ENCODE results near the gene PIKFYVE.
"Not testable (repeated sequence)": the region's sequence is repeated elsewhere in the genome, so short reads cannot be mapped to it uniquely, and the experiment has no call there.

The PIKFYVE gene

DNA sequence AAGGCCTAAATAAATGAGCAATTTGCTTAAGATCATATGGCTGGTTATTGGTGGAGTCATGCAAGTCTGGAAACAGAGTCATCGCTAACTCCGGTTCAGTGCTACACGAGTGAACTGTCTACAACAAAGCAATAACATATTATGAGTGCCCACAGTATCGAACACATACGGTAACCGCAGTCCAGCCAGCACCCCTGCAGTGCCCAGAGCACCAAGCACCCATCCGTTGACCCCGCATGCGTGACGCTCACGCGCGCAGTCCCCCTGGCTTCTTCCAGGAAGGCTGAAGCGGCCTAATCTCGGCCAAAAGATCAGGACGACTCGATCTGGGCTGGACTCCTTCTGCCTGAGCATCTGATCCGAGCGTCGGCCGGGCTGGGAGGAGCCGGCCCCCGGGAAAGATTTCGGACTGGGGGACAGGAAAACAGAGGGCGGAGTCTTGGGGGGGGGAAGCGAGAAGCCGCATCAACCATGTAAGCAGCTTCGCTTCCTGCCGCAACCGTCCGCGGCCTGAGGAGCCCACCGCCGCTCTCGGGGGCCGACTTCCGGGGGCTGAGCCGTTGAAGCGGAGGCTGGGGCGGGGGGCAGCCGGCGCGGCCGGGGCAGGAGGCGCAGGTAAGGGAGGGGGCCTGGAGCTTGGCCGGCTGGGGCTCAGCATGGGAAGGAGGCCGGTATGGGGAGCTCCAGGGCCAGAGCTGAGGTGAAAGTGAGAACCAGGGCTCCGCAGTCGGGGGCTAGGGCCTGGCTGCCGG lies at the start of gene PIKFYVE:
Gene PIKFYVE (plus strand): TSS at position 455 of the 752 bp plus-strand sequence. CDS start 5,265 bp downstream, outside the sequence.
- peak; percentile 98 for DNase-seq

DNA sequence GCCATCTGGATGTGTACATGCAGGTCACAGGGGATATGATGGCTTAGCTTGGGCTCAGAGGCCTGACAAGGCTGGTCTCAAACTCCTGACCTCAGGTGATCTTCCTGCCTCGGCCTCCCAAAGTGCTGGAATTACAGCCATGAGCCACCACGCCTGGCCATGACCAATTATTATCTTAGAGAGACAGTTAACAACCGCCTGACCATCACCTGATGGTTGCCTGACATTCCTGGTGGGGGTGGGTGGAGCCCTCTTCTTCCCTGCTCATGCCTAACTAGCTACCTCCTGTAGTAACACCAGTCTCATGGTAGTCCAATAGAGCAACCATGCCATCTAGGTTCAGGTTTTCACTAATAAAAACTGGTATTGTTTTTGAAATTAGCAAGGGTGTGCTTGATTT lies 44.2 kb upstream of the PIKFYVE start:
- not testable (repeated sequence) for DNase-seq

GRCh38 chr2:208222351-208222750 lies 43.7 kb upstream of the PIKFYVE start:
- DNase-seq = peak; percentile 58

- no peak for DNase-seq
These were observed 41.3 kb upstream of the PIKFYVE start for GRCh38 chr2:208224802-208225201.

GRCh38 chr2:208227581-208228232 lies 38.3 kb upstream of the PIKFYVE start:
- DNase-seq = no peak

DNA sequence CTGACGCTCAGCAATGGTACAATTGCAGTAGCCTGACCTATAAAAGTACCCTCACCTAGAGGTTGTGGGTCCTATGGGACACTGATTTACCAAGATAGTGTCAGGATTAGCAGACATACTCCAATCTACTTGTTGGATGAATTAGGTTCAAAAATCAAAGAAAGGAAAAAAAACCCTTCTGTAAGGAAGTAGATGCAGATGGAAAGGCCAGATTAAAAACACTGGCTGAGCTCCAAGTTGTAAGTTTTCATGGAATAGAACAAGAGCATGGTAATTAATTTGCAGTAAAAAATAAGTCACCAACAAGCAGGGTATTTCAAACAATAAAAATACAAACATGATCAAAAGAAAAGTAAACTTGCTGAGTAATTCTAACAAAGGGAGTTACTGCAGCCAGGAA lies 37.6 kb upstream of the PIKFYVE start:
- no peak for DNase-seq

DNA sequence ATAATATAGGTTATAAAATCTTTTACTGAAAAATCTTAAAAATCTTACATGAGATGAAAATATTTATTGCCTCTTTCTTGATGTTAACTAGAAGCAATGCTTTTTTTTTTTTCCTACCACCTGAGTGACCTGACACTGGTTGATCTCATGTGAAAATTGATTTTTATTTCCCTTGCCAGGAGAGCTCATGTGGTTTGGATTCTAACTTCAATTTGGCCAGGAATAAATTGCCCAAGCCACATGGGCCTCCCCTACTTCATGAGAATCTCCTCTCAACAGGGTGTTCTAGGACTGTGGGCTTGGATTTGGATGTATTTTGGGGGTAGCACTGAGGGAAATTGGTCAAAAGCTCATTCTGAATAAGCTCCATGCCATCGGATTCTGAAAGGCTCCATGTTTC lies 31.3 kb upstream of the PIKFYVE start:
- DNase-seq = no peak

GRCh38 chr2:208235860-208236259 lies 30.2 kb upstream of the PIKFYVE start:
- DNase-seq = no peak

DNA sequence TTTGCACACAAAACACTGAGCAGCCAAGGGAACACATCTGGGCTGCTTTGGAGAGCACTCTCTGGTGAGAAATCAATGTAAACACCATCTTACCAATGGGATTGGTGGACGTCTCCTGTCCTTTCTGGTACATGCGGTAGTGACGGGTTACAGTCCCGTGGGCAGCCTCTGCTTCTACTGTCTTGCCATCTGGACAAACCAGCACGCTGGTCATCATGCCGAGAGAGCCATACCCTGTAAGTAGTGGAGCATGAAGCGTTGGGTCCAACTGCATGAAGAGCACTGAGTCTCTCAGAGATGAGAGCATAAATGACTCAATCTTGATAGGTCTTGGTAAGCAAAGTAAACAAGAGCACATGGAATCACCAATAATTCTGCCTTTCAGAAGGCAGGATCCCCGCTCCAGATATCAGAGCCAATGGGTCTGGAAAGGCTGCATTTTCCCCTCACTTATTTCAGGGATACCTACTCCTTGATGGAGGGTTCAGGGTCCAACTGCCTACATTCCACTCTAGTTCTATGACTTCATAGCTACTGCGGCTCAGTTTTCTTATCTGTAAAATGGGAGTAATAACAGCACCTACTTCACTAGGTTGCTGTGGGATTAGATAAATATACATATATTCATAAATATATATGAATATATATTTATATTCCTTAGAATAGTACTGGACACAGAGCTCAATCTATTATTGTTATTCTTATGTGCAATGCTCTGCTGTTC lies 26.1 kb upstream of the PIKFYVE start:
- DNase-seq = no peak

GRCh38 chr2:208240619-208241209 lies 25.3 kb upstream of the PIKFYVE start:
- DNase-seq = no peak

- no peak for DNase-seq
These were observed 21.6 kb upstream of the PIKFYVE start for GRCh38 chr2:208244422-208244821.

DNA sequence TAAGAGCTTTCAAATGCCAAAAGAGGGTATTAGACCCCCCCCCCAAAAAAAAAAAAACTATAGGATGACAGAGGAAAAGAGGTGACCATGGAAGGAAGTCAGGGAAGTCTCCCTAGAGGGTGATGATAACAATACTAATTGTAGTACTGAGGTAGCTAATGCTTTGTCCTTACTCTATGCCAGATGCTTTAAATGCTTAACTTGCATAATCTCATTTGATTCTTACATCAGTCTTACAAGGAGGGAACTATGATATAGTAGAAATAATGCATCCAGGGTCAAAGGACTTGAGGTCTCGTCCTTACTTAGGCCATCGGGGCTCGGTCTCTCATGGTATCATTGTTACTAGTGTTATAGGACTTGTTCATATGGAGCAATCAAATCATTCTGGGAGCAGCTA lies 20.3 kb upstream of the PIKFYVE start:
- no peak for DNase-seq

- no peak for DNase-seq
These were observed 17.5 kb upstream of the PIKFYVE start for GRCh38 chr2:208248601-208249000.

DNA sequence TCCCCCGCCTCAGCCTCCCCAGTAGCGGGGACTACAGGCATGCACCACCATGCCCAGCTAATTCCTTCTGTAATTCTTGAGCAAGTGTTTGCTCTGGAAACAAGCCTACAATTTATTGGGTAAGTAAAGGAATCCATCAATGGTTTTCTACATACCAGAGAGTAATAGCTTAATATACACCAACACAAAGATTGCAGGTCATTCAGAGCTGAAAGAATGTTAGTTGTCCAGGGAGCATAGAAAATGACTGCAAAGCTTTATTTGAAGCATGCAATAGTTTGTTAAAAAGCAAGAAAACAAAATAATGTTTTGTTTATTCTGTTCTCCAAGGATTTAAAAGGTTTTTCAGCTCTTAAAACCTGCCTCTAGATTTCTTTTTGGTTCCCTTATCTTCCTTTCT lies 16.8 kb upstream of the PIKFYVE start:
- DNase-seq = peak; percentile 11

GRCh38 chr2:208250388-208250787 lies 15.7 kb upstream of the PIKFYVE start:
- no peak for DNase-seq

- no peak for DNase-seq
These were observed 15.0 kb upstream of the PIKFYVE start for GRCh38 chr2:208251098-208251497.

- no peak for DNase-seq
These were observed 13.2 kb upstream of the PIKFYVE start for GRCh38 chr2:208252716-208253492.

GRCh38 chr2:208253600-208254117 lies 12.4 kb upstream of the PIKFYVE start:
- no peak for DNase-seq

DNA sequence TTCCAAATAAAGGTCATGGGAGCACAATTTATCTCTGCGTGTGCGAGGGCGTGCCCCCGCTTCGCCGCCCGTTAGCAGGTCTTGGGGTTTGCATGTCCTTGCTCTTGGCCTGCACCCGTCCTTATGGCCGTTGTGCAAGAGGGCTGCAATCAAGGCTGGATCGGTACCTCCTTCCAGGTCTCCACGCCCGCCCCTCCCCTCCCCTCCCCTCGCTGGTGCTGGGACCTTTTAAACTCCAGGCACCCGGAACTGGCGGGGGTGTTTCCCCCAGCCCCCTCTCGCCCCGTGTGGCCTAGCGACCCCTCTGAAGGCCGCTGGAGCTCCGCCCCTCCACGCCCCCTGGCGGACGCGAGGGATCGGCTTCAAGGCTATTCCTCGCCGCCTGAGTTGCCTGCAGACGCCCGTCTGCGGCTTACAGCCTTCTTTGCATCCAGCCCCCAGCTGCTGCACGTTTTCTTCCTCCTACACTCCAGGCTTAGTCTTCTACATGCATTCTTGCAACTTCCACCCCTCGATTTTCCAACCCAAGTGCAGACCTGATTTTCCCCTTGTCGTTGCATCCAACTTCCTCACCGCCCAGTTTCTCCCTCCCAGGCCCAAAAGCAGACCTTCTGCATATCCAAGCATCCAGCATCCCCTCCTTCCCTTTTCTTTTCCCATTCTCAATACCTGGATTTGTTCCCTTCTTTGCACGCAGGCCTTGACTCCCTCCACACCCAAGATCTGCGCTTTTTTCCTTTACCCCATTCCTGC lies 11.8 kb upstream of the PIKFYVE start:
- DNase-seq = peak; percentile 74

DNA sequence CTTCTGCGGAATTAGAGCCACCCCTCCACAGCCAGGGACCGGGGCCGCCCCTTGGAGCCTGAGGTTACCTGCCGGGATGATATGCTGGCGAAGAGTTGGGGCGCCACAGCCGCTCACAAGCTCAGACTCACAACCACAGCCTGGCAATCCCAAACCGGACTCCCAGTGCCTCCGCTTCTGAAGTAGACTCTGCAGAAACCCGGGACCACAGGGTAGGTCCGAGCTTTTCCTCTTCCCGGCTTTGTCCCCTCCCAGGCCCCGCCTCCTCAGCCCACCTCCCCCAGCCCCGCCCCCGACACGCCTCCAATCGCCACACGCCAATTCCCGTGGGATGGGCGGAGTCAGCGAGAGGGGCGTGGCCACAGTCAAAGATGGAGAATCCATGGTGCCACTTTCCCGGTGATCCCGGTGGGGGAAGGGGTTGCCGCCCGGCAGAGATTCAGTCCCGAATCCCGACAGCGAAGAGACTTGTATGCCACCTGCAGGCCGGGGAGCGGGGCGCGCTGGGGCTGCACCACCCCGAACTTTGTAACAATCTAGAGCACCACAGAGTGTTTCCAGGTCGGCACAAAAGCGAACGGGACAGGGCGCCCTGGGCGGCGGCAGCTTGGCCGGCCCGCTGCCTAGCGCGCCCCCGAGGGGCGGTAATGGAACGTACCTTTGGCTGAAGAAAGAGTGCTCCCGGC lies 11.0 kb upstream of the PIKFYVE start, which contains the start of gene IDH1:
Gene IDH1 (minus strand): TSS at position 201 of the 686 bp plus-strand sequence. CDS start 3,520 bp downstream, outside the sequence.
- peak; percentile 95 for DNase-seq

Measured in fibroblast of skin of right biceps (primary cell).